ENCODE data around the gene WHAMM. TPM values are rescaled to one million over a fixed set of nuclear protein-coding genes. Genes with fewer than 3 reads are reported as not detected.
"Not testable (repeated sequence)": the region's sequence is repeated elsewhere in the genome, so short reads cannot be mapped to it uniquely, and the experiment has no call there.

WHAMM gene, protein sequence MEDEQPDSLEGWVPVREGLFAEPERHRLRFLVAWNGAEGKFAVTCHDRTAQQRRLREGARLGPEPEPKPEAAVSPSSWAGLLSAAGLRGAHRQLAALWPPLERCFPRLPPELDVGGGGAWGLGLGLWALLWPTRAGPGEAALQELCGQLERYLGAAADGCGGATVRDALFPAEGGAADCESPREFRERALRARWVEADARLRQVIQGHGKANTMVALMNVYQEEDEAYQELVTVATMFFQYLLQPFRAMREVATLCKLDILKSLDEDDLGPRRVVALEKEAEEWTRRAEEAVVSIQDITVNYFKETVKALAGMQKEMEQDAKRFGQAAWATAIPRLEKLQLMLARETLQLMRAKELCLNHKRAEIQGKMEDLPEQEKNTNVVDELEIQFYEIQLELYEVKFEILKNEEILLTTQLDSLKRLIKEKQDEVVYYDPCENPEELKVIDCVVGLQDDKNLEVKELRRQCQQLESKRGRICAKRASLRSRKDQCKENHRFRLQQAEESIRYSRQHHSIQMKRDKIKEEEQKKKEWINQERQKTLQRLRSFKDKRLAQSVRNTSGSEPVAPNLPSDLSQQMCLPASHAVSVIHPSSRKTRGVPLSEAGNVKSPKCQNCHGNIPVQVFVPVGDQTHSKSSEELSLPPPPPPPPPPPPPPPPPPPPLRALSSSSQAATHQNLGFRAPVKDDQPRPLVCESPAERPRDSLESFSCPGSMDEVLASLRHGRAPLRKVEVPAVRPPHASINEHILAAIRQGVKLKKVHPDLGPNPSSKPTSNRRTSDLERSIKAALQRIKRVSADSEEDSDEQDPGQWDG
- total RNA-seq: 7.8 TPM
- long read RNA-seq: 0 reads

DNA sequence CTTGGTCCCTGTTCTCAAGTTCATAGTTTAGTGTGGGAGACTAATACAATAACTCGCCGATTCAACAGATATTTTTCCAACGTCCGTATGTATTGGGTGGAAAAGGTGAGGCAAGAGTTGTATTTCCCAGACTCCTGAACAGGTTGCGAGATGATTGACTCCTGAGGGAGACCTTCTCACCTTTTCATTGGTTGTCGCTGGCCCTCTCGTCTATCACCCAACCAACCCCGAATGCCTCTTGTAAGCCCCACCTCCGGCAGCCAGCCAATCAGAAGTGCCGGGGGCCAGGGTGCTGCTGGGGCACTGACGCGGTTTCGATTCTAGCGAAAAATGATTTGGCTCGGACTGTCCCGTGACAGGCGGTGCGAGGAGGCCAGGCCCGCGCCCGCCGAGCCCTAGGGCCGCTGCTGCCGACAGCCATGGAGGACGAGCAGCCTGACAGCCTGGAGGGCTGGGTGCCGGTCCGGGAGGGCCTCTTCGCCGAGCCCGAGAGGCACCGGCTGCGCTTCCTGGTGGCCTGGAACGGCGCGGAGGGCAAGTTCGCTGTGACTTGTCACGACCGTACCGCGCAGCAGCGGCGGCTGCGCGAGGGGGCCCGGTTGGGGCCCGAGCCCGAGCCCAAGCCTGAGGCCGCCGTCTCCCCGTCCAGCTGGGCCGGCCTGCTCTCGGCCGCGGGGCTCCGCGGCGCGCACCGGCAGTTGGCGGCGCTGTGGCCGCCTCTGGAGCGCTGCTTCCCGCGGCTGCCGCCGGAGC, at the start of gene WHAMM:
TSS of gene WHAMM (plus strand) at position 321 of the 753 bp plus-strand sequence. CDS start at position 420, 99 bp downstream.
- peak; percentile 99 for DNase-seq (ENCODE audit: low spot score)

DNA sequence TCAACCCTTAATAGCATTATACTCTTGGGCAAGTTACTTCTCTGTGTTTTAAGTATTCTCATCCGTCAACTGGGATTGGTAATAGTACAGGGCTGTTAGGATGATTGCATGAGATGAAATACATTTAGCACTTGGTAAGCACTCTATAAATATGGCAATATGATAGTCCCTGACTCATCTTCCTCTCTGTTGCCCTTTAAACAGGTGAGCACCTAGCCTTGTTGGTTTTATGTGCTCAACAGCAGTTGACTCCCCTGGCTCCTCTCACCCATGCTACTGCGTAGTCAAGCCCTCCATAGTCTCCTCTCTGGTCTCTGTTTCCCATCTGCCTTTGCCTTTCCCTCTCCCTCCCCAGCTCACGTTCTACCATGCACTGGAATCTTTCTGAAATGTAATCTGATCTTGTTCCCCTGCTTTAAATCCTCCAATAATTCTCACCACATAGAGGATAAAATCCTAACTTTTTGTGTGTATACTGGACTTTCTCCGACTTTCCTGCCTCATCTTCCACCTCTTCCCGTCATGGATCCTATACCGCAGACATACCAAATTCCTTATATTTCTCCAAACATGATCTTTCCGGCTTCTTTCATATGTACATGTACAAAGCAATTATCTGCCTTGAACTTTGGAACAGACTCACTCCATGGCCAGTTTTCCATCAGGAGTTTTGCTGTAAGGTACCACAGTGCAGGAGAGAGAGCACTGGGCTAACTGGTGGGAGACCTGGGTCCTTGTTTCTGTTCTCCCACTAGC, 45.9 kb upstream of the WHAMM start:
- no peak for DNase-seq (ENCODE audit: low spot score)

DNA sequence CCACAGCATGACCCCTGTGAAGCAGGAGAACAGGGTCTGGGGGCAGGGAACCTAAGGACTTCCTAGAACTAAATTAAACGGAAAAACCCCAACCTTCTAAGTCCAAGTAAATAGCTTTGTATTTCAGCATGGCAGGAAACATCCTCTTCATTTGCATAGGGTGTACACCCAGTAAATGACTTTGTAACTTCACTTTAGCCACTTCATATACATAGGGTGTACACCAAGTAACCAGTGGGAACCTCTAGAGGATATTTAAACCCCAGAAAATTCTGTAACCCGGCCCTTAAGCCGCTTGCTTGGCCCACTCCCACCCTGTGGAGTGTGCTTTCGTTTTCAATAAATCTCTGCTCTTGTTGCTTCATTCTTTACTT, 45.3 kb upstream of the WHAMM start:
- DNase-seq (ENCODE audit: low spot score): no peak

DNA sequence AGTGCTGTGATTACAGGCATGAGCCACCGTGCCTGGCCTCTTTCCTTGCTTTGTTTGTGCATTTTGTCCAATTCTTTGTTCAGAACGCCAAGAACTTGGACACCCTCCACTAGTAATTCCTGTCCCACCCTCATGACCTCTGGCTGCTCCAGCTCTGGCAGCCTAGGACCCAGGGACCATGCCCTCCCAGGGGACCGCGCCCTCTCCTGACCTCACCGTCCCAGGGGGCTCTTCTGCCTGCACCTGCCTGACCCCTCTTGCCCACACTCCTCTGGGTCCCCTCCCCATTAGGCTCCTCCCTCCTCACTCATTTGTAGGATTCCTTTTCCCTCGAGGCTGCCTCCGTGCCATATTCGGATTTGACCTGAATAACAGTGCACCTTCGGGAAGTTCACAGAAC, 44.7 kb upstream of the WHAMM start:
- DNase-seq (ENCODE audit: low spot score): no peak

DNA sequence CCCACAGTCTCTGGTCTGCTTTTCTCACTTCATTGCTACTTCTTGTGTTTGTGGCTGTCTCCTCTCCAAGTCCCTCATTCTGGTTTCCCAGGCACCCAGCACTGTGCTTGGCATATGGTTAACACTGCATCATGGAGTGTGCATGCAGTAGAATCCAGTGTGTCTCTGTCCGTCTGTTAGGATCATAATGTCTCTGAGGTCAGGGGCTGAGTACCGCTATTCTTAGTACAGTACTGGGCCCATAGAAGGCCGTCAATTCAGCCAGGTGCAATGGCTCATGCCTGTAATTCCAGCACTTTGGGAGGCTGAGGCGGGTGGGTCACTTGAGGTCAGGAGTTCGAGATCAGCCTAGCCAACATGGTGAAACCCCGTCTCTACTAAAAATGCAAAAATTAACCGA, 43.2 kb upstream of the WHAMM start:
- DNase-seq (ENCODE audit: low spot score): not testable (repeated sequence)

DNA sequence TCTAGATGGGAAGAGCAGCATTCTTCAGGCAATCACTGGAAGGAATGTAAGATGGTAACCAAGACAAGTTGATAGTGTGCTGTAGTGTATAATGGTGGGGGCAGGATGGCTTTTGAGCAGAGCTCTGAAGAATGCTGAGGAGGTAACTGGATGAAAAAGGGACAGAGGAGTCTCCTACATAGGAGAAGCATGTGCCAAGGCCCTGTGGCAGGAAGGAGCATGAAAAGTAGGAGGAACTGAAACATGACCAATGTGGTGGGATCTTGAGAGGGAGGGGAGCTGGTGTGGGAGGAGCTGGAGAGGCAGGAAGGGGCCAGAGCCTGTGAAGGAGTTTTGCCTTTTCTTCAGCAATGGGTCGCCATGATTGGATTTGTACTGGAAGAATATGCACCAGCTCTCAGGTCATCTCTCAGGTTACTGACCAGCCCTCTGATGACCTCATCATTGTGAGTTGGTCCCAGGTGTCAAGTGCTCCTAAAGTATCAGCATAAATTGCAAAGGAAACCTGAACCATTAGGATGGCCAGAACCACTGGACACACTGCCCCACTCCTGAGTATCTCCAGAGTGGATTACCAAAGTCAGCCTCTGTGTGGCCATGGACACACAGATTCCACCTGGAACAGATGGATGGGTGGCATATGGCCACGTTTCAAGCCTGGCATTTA, 42.1 kb upstream of the WHAMM start:
- DNase-seq (ENCODE audit: low spot score): no peak

DNA sequence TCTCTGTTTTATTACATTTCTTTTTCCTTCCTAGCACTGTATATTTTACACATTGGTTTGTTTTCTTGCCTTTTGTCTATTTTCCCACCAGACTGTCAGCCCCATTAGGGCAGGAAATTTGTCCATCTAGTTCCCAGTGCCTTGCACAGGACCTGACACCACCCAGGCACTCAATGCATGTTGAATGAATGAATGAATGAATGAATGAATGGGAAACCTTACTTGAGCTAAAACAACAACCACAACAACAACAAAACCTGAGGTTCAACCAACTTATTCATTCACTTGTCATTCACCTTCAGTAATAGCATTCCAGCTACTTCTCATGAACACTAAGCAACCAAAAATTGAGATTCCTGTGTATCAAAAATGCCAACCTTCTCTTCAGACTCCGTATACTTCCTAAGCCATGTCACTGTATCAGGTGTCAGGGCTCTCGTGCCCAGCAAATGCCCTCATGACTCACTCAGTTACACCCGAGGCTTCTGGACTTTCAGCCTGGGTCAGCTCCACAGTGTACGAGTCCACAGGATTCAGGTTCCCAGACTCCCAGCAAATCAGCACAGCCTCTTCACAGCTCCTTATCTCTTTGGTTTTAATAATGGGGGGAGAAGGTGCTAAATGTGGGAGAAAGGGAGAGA, 40.9 kb upstream of the WHAMM start:
- no peak for DNase-seq (ENCODE audit: low spot score)

DNA sequence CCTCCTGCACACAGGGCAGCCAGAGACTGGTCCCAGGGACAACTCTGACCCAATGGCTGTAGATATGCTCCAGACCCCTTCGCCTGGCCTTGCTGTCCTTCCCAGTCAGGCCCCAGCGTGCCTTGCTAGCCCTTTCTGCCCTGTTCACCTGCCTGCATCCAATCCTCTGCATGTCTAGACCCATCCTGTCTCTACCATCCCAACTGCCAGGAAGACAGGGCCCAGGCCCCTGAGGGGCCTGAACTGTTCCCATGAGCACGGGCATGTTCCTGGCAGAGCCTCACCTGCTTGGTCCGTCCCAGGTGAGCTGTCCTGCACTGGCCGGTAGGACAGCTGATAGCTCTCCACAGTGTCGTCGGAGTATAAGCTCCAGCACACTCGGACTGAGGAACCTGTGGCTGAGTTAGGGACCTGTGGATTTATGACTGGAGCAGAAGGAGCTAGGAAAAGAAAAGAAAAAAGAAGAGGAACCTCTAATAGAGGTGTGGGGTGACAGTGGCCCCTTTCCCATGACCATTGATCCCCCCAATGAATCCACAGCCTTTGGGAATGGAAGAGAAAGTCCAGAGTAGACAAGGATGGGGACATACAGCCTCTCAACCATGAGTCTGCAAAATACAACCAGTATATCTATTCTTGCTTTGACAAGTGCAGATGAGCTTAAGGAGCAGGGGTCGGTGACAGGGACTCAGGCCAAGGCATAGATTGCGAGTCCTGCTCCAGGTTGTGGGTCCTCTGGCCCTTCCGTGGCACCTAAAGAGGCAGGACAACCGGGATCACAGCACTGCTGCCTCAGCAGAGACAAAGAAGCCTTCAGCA, 37.4 kb upstream of the WHAMM start:
- no peak for DNase-seq (ENCODE audit: low spot score)

DNA sequence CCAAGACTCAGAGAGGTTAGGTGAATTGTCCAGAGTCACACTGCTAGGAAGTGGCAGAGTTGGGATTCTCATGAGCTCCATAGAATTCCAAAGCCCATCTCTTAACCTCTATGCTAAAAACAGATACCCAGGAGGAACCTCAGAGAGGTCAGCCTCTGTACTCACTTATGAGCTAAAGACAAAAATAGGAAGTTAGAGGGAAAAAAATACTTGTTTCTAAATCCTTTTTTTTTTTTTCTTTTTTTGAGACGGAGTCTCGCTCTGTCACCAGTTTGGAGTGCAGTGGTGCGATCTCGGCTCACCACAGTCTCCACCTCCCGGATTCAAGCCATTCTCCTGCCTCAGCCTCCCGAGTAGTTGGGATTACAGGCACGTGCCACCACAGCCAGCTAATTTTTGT, 34.9 kb upstream of the WHAMM start:
- DNase-seq (ENCODE audit: low spot score): no peak

DNA sequence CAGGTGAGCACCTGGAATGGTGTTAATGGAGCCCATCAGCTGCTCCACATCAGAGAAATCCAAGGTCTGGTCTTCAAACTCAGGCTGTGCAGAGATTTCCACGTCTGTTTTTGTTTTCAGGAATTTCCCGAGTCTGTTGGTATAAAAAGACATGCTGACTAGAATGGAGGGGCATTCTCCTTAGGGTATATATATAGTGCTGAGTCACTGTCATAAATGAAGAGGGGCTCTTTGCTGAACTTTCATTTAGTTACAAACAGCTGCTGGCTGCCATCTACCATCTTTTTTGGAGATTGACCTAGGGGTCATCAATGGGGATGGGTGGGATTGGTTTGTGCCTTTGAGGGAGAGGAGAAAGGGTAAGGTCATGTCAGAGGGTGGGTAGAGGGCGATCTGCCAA, 30.7 kb upstream of the WHAMM start:
- no peak for DNase-seq (ENCODE audit: low spot score)

DNA sequence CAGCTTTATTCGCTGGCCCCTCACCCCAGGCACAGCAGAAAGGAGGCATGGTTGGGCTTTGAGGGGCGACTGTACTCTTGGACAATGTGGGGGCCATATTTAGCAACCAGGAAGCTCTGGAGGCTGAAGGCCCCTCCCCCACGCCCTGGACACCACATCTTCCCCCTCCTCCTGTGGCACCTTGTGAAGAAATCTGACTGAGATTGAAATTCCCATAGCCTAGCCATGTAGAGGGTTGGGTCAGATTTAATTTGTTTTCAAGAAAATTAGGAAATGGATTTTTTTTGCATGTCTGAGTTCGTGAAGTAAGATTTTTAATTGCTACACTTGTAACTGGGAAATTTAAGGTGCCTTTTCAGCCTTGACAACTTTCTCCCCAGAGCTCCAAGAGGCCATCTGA, 28.1 kb upstream of the WHAMM start:
- no peak for DNase-seq (ENCODE audit: low spot score)

DNA sequence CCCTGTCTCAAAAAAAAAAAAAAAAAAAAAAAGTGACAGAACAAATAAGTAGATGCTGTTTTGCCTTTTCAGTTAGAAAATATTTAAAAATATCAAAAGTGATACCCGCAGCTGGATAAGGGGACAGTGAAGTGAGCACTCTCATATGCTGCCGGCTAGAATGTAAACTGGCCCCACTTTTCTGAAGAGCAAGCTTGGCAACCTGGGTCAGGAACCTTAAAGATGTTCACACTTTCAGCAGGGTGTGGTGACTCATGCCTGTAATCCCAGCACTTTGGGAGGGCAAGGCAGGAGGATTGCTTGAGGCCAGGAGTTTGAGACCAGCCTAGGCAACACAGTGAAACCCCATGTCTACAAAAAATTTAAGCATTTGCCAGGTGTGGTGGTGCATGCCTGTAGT, 20.9 kb upstream of the WHAMM start:
- no peak for DNase-seq (ENCODE audit: low spot score)

DNA sequence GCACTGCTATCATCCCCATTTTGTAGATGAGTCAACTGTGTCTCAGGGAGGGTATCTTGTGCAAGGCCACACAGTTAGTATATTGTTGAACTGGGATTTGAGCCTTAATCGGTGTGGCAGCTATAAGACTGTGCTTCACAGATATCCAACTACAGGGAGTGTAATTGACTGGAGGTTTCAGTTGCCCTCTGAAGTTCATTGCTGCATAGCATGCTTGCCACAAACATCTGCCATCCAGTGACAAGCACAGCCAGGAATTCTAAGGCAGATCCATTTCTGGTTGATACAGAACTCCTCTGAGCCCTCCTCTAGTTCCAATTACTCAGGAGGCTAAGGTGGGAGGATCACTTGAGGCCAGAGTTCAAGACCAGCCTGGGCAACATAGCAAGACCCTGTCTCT, 19.9 kb upstream of the WHAMM start:
- no peak for DNase-seq (ENCODE audit: low spot score)

DNA sequence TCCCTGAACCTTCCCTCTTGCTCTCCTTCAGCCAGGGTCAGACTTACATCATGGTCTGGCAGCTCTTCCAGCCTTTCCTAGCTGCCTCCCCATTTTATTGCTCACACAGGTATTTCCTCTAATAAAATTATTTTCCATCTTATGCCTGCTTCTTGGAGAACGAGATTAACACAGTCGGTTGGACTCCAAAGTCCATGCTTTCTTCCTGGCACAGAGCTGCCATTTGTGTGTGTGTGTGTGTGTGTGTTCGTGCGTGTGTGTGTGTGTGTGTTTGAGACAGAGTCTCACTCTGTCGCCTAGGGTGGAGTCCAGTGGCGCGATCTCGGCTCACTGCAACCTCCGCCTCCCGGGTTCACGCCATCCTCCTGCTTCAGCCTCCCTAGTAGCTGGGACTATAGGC, 19.1 kb upstream of the WHAMM start:
- DNase-seq (ENCODE audit: low spot score): no peak

DNA sequence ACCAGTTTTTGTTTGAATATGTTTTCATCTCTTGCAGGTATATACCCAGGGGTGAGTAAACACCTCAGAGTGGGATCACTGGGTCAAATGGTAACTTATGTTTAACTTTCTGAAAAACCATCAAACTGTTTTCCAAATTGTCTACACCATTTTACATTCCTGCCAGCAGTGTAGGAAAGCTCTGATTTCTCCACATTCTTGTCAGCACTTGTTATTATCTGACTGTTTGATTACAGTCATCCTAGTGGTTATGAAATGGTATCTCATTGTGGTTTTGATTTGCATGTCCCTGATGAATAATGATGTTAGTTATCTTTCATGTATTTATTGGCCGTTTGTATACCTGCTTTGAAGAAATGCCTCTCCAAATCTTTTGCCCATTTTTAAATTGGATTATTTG, 17.4 kb upstream of the WHAMM start:
- no peak for DNase-seq (ENCODE audit: low spot score)

DNA sequence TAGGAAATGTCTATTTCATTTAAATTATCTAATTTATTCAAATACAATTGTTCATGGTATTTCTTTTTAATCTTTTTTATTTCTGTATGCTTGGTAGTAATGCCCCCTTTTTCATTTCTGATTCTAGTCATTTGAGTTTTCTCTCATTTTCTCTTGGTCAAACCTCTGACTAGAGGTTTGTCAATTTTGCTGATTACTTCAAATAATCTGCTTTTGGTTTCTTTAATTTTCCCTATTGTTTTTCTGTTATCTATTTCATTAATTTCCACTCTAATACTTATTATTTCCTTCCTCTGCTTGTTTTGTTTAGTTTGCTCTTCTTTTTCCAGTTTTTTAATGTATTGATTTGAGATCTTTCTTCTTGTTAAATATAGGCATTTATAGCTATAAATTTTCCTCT, 15.7 kb upstream of the WHAMM start:
- no peak for DNase-seq (ENCODE audit: low spot score)

DNA sequence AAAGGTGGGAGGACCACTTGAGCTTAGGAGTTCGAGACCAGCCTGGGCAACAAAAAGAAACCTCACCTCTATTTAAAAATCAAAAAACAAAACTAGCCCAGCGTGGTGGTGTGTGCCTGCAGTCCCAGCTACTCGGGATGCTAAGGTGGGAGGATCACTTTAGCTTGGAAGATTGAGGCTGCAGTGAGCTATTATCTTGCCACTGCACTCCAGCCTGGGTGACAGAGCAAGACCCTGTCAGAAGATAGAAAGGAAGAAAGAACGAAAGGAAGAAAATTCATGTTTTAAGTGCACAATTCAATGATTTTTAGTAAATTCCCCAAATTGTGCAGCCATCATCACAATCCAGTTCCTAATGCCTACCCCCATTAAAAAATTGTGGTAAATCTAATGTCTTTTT, 11.3 kb upstream of the WHAMM start:
- no peak for DNase-seq (ENCODE audit: low spot score)

DNA sequence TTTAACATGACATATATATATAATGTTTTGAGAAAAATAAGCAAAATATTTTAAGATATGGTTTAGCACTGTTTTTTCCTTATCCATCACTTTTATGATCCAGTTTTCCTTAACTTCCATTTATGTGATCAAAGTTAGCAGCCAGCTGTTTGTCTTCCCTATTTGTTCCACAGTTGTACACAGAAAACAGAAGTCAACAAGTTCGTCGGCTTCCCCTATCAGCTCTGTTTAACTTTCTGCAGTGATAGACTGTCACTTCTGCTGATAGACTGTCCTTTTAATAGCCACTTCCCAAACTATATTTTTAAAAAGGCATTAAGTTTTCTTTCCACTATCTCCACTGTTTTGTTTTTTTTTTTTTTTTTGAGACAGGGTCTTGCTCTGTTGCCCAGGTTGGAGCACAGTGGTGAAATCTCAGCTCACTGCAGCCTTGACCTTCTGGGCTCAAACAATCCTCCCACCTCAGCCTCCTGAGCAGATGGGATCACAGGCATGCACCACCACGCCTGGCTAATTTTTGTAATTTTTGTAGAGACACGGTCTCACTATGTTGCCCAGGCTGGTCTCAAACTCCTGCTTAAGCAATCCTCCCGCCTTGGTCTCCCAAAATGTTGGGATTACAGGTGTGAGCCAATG, 10.8 kb upstream of the WHAMM start:
- no peak for DNase-seq (ENCODE audit: low spot score)
